Measurements from ENCODE around the gene CHST15.

The CHST15 gene

GRCh38 chr10:124027031-124027611 lies 66.3 kb downstream of the CHST15 start:
- no peaks in the 10 kb centered on the region for H3K36me3 ChIP-seq (ENCODE audit: insufficient read depth, low read depth, low read length)
- peaks cover 10% of the 10 kb centered on the region; the same call in 1 of the 2 replicates for H3K4me1 ChIP-seq (ENCODE audit: insufficient read depth, low read length)
- no peak overlapping the region for H3K4me3 ChIP-seq (ENCODE audit: low read length)
- H3K27ac ChIP-seq (ENCODE audit: low read length) = no peak overlapping the region
- H3K9ac ChIP-seq (ENCODE audit: low read depth, low read length) = no peak overlapping the region
- no peaks in the 10 kb centered on the region for H3K9me3 ChIP-seq (ENCODE audit: insufficient read depth, low read depth, low read length)
- no peaks in the 10 kb centered on the region for H3K27me3 ChIP-seq (ENCODE audit: insufficient read depth, low read length)

DNA sequence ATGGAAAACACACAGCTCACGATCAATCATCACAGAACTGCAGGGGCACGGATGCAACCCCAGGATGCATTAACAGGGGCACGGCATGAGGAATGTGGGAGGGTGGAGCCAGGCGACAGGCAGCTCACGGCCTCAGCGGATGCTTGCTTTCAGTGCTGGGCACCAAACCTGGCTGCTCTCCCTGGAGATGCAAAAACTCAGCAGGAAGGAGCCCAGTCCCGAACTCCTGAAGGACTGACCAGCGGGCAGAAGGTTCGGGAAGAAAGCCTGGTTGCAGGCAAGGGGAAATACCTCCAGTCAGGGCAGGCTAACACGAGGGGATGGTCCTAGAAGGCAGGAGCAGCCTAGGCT lies 66.8 kb downstream of the CHST15 start:
- no peaks in the 10 kb centered on the region for H3K27me3 ChIP-seq (ENCODE audit: insufficient read depth, low read length)
- no peaks in the 10 kb centered on the region for H3K9me3 ChIP-seq (ENCODE audit: insufficient read depth, low read depth, low read length)
- H3K4me1 ChIP-seq (ENCODE audit: insufficient read depth, low read length) = peaks cover 10% of the 10 kb centered on the region; the same call in 1 of the 2 replicates
- no peak overlapping the region for H3K4me3 ChIP-seq (ENCODE audit: low read length)
- H3K27ac ChIP-seq (ENCODE audit: low read length) = no peak overlapping the region
- H3K36me3 ChIP-seq (ENCODE audit: insufficient read depth, low read depth, low read length) = no peaks in the 10 kb centered on the region
- H3K9ac ChIP-seq (ENCODE audit: low read depth, low read length) = no peak overlapping the region

DNA sequence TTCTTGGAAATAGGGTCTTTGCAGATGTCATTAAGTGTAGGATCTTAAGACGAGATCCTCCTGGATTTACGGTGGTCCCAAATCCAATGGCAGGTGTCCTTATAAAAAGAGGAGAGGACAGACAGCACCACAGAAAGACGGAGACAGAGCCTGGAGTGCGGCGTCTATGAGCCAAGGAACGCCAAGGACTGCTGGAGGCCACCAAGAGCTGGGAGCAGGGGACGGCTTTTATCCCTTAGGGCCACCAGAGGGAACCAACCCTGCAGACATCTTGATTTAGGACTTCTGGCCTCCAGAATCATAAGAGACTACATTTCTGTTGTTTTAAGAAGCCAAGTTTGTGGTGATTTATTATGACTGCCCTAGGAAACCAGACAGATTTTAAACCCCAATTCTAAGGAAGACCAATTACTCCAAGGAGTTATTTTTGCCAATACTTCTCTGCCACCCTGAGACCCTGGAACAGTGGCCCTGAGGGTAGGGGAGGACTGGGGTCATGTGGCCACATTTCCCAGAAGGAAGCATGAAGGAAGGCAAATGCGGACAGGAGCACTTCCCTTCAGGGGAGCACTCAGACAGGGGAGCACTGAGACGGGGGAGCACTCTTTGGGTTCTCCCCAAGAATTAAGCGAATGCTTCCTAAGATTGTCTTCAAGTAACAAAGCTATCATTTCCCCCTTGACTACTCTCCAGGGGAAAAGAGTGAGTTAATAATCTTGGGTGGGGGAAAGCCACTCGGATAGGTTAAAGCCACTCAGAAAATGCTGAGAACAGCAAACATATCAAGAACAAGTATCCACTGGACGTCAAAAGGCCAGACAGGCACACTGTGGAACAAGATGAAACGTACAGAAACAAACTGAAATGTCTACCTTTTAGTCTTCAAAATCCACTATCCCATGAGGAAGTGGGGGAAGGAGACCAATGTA lies 67.5 kb downstream of the CHST15 start:
- no peaks in the 10 kb centered on the region for H3K36me3 ChIP-seq (ENCODE audit: insufficient read depth, low read depth, low read length)
- H3K4me1 ChIP-seq (ENCODE audit: insufficient read depth, low read length) = peaks cover 14% of the 10 kb centered on the region; the same call in 1 of the 2 replicates
- H3K27me3 ChIP-seq (ENCODE audit: insufficient read depth, low read length) = no peaks in the 10 kb centered on the region
- H3K9me3 ChIP-seq (ENCODE audit: insufficient read depth, low read depth, low read length) = no peaks in the 10 kb centered on the region
- no peak overlapping the region for H3K27ac ChIP-seq (ENCODE audit: low read length)
- H3K4me3 ChIP-seq (ENCODE audit: low read length) = no peak overlapping the region
- no peak overlapping the region for H3K9ac ChIP-seq (ENCODE audit: low read depth, low read length)

GRCh38 chr10:124025152-124025551 lies 68.2 kb downstream of the CHST15 start:
- H3K36me3 ChIP-seq (ENCODE audit: insufficient read depth, low read depth, low read length) = no peaks in the 10 kb centered on the region
- H3K9me3 ChIP-seq (ENCODE audit: insufficient read depth, low read depth, low read length) = no peaks in the 10 kb centered on the region
- no peaks in the 10 kb centered on the region for H3K27me3 ChIP-seq (ENCODE audit: insufficient read depth, low read length)
- peaks cover 16% of the 10 kb centered on the region; the same call in 1 of the 2 replicates for H3K4me1 ChIP-seq (ENCODE audit: insufficient read depth, low read length)
- H3K9ac ChIP-seq (ENCODE audit: low read depth, low read length) = no peak overlapping the region
- no peak overlapping the region for H3K27ac ChIP-seq (ENCODE audit: low read length)
- no peak overlapping the region for H3K4me3 ChIP-seq (ENCODE audit: low read length)

GRCh38 chr10:124022066-124022465 lies 71.3 kb downstream of the CHST15 start:
- Histone ChIP-seq H3K9ac (ENCODE audit: low read depth, low read length) (peak overlapping the region; percentile 52), H3K27me3 (ENCODE audit: insufficient read depth, low read length) (no peaks in the 10 kb centered on the region), H3K36me3 (ENCODE audit: insufficient read depth, low read depth, low read length) (no peaks in the 10 kb centered on the region), H3K9me3 (ENCODE audit: insufficient read depth, low read depth, low read length) (no peaks in the 10 kb centered on the region), H3K4me3 (ENCODE audit: low read length) (0 out of 2 replicates have a peak overlapping the region, but pooled peaks have one; percentile 18), H3K4me1 (ENCODE audit: insufficient read depth, low read length) (peaks cover 26% of the 10 kb centered on the region), H3K27ac (ENCODE audit: low read length) (peak overlapping the region; percentile 16)

DNA sequence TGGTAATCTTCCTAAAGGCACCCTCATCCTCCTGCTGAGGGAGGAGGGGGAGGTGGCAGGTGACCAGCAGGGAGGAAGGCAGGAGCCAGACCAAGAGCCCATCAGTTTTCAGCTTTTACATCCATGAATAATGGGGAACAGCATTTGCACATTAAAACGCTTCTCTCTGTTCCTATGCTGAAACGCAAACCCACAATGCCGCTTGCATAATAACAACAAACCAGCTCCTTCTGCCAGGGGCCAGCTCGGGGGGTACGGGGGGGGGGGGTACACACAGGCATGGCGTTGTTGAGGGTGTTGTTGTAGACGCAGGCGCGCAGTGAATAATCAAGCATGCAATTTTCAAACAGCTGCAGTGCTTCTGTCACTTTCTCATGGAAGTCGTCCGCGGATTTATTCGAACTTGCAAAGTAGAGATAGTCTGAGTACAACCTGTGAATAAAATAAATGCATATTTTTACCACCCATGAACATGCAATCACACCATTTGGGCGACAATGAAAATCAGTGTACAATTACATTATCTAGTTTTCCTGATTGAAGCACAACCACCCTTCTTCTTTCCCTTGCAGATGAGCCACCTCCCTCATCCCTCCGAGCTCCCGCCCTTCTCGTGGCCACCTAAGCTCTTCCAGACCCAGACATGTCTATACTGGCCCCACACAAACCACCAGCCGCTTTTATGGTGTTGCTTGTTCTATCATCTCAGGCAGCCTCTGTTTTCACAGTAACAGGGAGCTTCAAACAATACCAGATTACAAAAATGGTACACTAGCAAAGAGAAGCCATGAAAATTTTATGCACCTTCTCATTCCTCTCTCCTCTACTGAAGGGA lies 72.2 kb downstream of the CHST15 start:
- Histone ChIP-seq H3K27ac (ENCODE audit: low read length) (peak overlapping the region; percentile 60), H3K9ac (ENCODE audit: low read depth, low read length) (peak overlapping the region; percentile 58; the same call in 1 of the 2 replicates), H3K9me3 (ENCODE audit: insufficient read depth, low read depth, low read length) (no peaks in the 10 kb centered on the region), H3K36me3 (ENCODE audit: insufficient read depth, low read depth, low read length) (no peaks in the 10 kb centered on the region), H3K27me3 (ENCODE audit: insufficient read depth, low read length) (no peaks in the 10 kb centered on the region), H3K4me3 (ENCODE audit: low read length) (peak overlapping the region; percentile 43; the same call in 1 of the 2 replicates), H3K4me1 (ENCODE audit: insufficient read depth, low read length) (peaks cover 26% of the 10 kb centered on the region)

DNA sequence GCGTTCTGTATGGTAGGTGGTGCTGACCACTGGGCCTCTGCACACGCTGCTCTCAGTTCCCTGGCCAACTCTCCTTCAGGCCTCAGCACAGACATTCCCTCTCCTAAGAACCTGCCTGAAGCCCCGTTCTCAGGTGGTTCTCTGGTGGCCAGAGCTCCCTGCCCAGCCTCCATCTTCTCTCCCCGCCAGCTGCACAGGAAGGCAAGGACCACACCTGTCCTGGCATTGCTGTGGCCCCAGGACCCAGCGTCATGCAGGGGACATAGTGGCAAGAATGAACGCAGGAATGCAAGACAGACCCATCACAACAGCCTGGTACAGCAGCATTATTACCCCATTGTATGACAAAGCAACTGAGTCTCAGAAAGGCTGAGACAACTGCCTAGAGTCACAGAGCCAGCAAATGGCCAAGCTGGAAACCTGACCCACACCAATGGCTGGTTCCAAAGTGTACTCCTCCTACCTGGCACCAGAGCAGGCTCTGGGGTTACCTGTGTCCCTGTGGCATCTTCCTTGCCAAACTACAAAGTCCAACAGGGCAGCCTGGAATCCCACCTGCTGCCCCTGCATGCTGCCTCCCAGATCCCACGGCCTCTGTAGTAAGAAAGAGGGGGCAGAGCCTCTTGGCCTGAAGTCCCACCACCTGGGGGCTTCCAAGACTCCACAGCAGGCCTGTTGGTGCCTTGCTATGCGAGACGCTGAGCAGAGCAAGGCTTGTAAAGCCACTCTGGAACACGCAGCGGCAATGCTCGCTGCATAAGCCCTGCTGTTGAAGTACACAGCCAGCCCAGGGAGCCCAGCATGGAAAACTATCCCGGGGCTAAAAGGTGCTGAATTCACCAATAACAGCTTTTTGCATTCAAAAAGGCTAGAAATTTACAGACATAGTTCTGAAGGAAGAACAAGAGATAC lies 73.3 kb downstream of the CHST15 start:
- peaks cover 26% of the 10 kb centered on the region for H3K4me1 ChIP-seq (ENCODE audit: insufficient read depth, low read length)
- H3K27ac ChIP-seq (ENCODE audit: low read length) = peak overlapping the region; percentile 60
- H3K9ac ChIP-seq (ENCODE audit: low read depth, low read length) = peak overlapping the region; percentile 58; the same call in 1 of the 2 replicates
- H3K9me3 ChIP-seq (ENCODE audit: insufficient read depth, low read depth, low read length) = no peaks in the 10 kb centered on the region
- no peaks in the 10 kb centered on the region for H3K36me3 ChIP-seq (ENCODE audit: insufficient read depth, low read depth, low read length)
- no peaks in the 10 kb centered on the region for H3K27me3 ChIP-seq (ENCODE audit: insufficient read depth, low read length)
- H3K4me3 ChIP-seq (ENCODE audit: low read length) = peak overlapping the region; percentile 43; the same call in 1 of the 2 replicates

DNA sequence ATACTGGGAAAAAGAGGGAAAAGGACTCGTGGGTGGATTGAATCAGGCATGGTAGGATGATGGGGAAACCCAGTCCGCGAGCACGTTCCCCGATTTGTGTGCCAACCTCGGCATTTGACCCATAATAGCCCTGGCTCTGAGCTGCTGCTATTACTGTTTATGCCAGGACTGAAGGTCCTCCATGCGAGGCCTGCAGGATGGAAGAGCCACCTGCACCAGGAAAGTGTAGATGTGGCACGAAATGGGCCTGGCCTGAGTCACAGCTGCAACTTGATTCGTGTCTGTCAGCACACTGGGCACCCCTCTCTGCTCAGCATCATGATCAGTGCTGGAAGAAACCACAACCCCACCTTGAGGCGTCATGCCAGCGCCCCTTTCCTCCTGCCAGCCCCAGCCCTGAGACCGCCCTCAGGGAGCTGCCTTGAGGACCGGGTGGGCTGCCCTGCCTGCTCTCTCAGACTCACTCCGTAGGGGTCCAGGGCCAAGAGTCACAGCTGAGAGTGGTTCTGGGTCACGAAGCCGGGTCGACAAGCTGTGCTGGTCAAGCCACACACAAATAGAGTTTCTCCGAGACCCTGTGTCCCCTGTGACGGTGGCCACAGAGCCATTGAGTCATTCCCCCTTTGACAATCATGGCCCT lies 74.4 kb downstream of the CHST15 start:
- no peaks in the 10 kb centered on the region for H3K36me3 ChIP-seq (ENCODE audit: insufficient read depth, low read depth, low read length)
- peaks cover 2% of the 10 kb centered on the region; the same call in 1 of the 2 replicates for H3K9me3 ChIP-seq (ENCODE audit: insufficient read depth, low read depth, low read length)
- H3K27ac ChIP-seq (ENCODE audit: low read length) = no peak overlapping the region
- H3K9ac ChIP-seq (ENCODE audit: low read depth, low read length) = no peak overlapping the region
- H3K4me3 ChIP-seq (ENCODE audit: low read length) = no peak overlapping the region
- H3K27me3 ChIP-seq (ENCODE audit: insufficient read depth, low read length) = no peaks in the 10 kb centered on the region
- H3K4me1 ChIP-seq (ENCODE audit: insufficient read depth, low read length) = peaks cover 26% of the 10 kb centered on the region

DNA sequence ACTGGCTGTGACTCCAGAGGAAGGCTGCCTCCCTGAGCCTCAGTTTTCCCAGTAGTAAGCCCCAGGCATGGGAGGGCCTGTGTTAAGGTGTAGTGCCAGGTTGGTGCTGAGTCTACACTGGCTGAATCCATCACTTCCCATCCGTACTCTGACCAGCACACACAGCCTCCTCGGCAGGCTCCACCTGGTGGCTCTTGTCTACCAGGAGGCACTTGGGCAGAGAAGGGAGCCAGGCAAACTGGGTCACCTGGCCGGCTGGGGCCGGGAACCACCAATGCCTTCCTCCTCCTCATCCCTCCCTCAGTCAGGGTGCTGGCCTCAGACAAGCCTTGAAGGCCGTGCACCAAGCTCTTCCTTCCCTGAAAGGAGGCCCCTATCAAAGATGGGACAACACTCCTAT lies 75.7 kb downstream of the CHST15 start:
- Histone ChIP-seq H3K27me3 (ENCODE audit: insufficient read depth, low read length) (no peaks in the 10 kb centered on the region), H3K9ac (ENCODE audit: low read depth, low read length) (no peak overlapping the region), H3K4me1 (ENCODE audit: insufficient read depth, low read length) (peaks cover 26% of the 10 kb centered on the region), H3K36me3 (ENCODE audit: insufficient read depth, low read depth, low read length) (no peaks in the 10 kb centered on the region), H3K4me3 (ENCODE audit: low read length) (no peak overlapping the region), H3K27ac (ENCODE audit: low read length) (no peak overlapping the region), H3K9me3 (ENCODE audit: insufficient read depth, low read depth, low read length) (peaks cover 7% of the 10 kb centered on the region; the same call in 1 of the 2 replicates)

GRCh38 chr10:124016804-124017375 lies 76.5 kb downstream of the CHST15 start:
- Histone ChIP-seq H3K4me1 (ENCODE audit: insufficient read depth, low read length) (peaks cover 19% of the 10 kb centered on the region), H3K27ac (ENCODE audit: low read length) (no peak overlapping the region), H3K27me3 (ENCODE audit: insufficient read depth, low read length) (no peaks in the 10 kb centered on the region), H3K9me3 (ENCODE audit: insufficient read depth, low read depth, low read length) (peaks cover 7% of the 10 kb centered on the region; the same call in 1 of the 2 replicates), H3K9ac (ENCODE audit: low read depth, low read length) (no peak overlapping the region), H3K36me3 (ENCODE audit: insufficient read depth, low read depth, low read length) (no peaks in the 10 kb centered on the region), H3K4me3 (ENCODE audit: low read length) (no peak overlapping the region)

Data from iPS-20b (cell line).